Measurements from ENCODE around the gene RRP1.

RRP1 gene

DNA sequence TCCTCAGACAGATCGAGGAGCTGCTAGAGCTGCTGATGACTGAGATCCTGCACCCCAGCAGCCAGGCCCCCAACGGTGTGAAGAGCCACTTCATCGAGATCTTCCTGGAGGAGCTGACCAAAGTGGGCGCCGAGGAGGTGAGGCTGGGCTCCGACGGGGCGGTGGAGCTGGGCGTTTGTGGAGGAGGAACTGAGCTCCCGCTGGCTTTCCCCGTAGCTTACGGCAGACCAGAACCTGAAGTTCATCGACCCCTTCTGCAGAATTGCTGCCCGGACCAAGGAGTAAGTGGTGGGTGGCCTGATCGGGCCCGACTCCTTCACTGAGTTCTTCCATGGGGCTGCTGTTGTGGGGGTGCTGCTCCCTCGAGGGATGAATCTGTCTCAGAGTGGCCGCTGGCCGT is 8.0 kb downstream of the RRP1 start:
- H3K4me3 ChIP-seq (ENCODE audit: low read length), result no peak overlapping the region
- no peak for DNase-seq (ENCODE audit: low read depth)
- TF ChIP-seq, protein P1, sequence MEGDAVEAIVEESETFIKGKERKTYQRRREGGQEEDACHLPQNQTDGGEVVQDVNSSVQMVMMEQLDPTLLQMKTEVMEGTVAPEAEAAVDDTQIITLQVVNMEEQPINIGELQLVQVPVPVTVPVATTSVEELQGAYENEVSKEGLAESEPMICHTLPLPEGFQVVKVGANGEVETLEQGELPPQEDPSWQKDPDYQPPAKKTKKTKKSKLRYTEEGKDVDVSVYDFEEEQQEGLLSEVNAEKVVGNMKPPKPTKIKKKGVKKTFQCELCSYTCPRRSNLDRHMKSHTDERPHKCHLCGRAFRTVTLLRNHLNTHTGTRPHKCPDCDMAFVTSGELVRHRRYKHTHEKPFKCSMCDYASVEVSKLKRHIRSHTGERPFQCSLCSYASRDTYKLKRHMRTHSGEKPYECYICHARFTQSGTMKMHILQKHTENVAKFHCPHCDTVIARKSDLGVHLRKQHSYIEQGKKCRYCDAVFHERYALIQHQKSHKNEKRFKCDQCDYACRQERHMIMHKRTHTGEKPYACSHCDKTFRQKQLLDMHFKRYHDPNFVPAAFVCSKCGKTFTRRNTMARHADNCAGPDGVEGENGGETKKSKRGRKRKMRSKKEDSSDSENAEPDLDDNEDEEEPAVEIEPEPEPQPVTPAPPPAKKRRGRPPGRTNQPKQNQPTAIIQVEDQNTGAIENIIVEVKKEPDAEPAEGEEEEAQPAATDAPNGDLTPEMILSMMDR (conservative IDR thresholded peaks at IDR 0.05; ENCODE audit: low read length), result no peak

DNA sequence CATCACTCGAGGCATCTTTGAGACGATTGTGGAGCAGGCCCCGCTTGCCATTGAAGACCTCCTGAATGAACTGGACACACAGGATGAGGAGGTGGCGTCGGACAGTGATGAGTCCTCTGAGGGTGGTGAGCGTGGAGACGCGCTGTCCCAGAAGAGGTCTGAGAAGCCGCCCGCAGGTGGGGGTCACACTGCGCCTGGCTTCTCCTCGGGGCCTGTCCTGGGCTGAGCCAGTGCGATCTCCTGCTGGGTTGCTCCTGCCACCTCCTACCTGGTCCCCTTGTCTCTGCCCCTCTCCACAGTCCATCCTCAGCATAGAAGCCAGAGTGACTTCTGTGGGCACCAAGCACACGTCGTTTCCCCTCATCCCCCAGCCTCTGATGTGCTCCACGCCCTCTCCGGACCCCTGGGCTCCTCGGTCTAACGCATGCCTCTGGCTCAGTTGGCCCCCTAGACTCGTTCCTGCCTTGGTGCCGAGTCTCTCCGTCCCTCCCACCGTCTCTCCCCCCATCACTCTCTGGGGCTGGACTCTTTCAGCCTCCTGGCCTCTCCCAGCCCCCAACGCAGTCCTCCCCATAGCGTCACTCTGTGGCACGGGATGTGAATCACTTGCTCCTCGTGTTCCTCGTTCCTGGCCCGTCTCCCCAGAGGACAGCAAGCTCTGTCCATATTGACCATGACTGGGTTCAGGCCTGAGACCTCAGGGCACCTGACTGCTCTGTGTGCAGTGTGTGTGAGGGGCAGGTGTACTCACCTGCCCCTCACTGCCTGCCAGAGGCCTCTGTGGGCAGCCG is 8.7 kb downstream of the RRP1 start:
- no peak overlapping the region for H3K4me3 ChIP-seq (ENCODE audit: low read length)
- no peak for DNase-seq (ENCODE audit: low read depth)
- TF ChIP-seq, protein P1 (conservative IDR thresholded peaks at IDR 0.05; ENCODE audit: low read length), result no peak

DNA sequence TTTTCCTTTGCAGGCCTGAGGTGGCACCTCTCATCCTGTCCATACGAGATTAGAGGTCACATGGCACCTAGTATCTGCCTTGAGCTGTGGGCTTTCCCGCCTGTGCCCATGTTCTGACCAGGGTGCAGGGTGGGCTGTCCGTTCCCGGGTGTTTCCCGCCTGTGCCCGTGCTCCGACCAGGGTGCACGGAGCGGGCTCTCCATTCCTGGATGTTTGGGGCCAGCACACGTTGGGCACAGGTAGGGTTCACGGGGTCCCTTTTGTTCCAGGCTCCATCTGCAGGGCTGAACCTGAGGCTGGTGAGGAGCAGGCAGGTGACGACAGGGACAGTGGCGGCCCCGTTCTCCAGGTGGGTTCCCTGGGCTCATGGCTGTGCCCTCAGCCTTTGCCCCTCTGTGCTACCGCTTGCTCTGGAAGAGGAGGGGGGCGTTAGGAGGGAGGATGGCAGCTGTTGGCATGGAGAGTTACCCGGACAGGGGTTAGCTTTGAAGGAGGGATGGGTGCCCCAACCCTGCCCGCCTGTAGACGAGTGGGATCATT is 10.0 kb downstream of the RRP1 start:
- no peak overlapping the region for H3K4me3 ChIP-seq (ENCODE audit: low read length)
- no peak for DNase-seq (ENCODE audit: low read depth)
- TF ChIP-seq, protein P1 (conservative IDR thresholded peaks at IDR 0.05; ENCODE audit: low read length), result no peak

DNA sequence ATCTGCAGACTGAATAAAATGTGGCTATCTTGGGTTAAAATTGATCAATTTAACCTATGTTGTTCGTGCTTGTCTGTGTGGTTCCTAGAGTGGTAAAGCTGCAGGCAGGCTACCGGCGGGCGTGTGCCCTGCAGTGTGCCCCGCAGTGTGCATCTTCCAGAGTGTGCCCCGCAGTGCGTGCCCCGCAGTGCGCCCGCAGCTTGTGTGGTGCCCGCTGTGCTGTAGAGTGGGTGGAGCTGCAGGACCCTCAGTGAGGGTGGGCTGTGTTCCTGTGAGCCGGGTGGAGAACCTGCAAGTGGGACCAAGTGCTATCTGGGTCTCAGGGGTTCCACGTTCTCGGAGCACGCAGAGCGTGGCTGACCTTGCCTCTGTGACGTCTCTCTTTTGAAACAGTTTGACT is 10.7 kb downstream of the RRP1 start:
- TF ChIP-seq, protein P1 (conservative IDR thresholded peaks at IDR 0.05; ENCODE audit: low read length), result no peak
- H3K4me3 ChIP-seq (ENCODE audit: low read length), result no peak overlapping the region
- no peak for DNase-seq (ENCODE audit: low read depth)

DNA sequence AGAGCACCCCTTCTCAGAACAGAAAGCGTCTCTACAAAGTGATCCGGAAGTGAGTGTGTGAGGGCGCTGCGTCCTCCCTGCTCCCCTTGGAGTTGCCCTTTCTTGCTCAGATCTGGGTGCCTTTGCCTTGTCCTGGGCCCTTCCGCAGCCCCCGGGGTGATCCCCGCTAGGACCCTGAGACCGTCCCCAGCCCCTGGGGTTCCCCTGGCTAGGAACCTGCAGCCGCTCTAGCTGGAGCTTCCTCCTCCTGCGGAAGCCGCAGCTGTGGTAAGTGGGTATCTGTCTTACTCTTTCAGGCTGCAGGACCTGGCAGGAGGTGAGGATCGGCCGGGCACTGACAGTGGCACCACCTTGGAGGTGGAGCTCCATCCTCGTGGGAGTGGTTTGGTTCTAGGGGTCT is 11.2 kb downstream of the RRP1 start:
- TF ChIP-seq, protein P1 (conservative IDR thresholded peaks at IDR 0.05; ENCODE audit: low read length), result no peak
- DNase-seq (ENCODE audit: low read depth), result no peak
- H3K4me3 ChIP-seq (ENCODE audit: low read length), result no peak overlapping the region

DNA sequence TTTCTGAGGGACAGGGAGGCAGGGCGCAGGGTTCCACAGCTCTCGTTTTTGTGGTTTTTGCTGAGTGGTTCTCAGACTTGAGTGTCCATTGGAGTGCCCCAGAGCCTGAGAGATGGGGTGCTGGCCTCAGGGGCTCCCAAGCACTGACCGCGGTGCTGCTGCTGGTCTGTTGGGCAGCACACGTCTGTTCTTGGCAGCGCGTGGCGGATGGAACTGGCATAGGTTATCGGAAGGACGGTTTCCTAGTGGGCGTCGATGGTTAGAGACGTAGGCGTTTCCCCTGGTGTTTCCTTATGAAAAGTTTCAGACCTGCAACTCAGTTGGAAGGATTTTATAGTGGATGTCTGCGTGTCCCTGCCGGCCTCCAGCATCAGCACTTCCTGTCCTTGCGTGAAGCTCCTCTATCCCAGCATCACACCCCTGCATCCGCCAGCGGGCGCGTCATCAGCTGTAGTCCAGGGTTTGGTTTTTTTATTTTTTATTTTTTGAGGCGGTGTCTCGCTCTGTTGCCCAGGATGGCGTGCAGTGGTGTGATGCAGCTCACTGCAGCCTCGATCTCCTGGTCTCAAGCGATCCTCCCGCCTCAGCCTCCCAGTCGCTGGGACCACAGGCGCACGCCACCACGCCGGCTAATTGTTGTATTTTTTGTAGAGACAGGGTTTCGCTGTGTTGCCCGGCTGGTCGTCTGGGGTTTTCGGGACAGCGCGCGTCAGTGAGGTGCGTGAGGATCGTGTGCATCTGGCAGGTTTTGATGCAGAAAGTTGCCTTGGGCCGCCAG is 11.8 kb downstream of the RRP1 start:
- H3K4me3 ChIP-seq (ENCODE audit: low read length), result no peak overlapping the region
- TF ChIP-seq, protein P1 (conservative IDR thresholded peaks at IDR 0.05; ENCODE audit: low read length), result no peak
- no peak for DNase-seq (ENCODE audit: low read depth)
